HG02840 (cell line): ENCODE data around the gene CCDC188.

Source experiments
- ATAC-seq: cut with Tn5 transposase; IDR thresholded peaks from one replicate; pipeline ENCODE4 v1.9.1; 2021; ENCODE audit warnings: mild to moderate bottlenecking, moderate library complexity, moderate number of reproducible peaks; ENCODE audit not compliant: unreplicated experiment, low FRiP score

Gene CCDC188

DNA sequence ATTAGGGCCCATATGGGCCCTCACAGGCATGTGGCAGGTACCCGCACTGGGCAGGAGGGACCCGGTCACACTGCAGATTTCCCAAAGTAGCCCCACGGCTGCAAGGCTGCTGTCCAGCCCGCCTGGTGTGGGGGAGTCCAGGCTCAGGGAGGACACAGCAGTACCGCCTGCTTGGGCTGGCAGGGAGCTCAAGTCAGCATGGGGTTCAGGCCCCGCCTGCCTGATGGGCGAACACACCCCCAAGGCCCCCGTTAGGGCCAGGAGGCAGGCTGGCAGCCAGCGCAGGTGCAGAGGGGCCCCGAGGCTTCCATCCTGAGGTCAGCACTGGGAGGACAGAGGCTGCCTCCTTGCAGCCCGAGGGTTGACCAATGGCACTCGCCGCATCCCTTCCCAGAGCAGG is 13.7 kb downstream of the CCDC188 start:
- ATAC-seq, result no peak

DNA sequence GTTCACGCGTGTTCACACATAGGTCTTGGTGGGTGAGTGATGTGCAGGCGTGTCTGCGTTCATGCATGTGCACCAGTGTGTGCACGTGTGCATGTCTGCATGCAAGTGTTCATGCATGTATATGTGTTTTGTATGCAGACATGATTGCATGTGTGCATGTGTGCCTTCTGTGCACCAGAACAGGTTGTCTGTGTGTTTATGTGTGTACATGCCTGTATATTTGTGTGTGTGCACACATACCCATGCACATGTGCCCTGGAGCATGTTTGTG is 14.3 kb downstream of the CCDC188 start:
- ATAC-seq, result no peak

DNA sequence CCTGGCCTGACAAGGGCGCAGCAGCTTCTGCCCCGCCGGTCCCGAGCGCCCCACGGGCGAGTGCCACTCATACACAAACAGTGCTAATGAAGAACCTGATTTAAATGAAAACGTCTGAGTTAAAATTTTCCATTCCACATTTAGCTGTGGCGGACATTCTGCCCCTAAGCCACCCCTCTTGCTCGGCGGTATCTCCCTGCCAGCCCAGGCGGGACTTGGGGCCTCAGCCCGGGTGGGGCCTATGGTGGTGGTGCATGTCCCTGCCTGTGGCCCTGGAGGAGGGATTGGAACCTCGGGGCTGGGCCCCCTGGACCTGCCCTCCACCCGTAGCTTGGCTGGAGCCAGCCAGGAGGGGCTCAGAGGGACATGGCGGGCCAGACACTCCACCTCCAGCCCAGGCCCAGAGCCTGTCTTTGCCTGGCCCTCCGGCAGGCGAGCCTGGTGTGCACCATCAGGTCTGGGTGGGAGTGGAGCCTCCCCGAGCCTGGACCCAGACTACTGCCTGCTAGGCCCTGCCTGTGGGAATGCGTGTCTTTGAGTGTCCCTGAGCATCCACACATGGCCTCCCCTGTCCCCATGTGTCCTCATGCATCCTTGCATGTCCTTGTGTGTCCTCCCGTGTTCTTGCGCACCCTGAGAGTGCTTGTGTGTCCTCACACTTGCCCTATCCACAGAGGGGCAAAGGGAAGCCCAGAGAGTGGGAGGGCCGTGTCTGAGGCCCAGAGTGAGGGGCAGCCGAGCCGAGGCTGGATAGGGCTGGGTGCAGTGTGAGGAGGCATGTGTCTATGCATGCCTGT is 14.9 kb downstream of the CCDC188 start:
- ATAC-seq, result no peak

DNA sequence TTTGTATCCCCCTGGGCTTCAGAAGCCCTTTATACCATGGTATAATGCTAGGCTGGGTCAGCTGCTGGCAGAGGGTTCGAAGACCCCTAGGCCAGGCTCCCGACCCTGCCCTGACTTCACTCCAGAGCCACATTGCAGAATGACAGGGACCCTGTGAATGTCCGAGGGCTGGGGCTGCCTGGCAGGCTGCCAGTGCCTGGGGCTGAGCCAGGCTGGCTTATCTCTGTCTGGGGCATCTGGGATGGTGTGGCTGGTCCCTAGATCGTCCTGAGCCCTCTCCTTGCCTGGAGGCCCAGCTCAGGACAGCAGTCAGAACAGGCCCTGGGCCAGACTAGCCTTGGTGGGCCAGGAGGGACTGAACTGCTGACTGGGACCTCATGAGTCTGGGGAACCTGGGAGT is 15.6 kb downstream of the CCDC188 start:
- ATAC-seq, result no peak

- no peak for ATAC-seq
Measured at GRCh38 chr22:20133930-20134549, 16.8 kb downstream of the CCDC188 start.

DNA sequence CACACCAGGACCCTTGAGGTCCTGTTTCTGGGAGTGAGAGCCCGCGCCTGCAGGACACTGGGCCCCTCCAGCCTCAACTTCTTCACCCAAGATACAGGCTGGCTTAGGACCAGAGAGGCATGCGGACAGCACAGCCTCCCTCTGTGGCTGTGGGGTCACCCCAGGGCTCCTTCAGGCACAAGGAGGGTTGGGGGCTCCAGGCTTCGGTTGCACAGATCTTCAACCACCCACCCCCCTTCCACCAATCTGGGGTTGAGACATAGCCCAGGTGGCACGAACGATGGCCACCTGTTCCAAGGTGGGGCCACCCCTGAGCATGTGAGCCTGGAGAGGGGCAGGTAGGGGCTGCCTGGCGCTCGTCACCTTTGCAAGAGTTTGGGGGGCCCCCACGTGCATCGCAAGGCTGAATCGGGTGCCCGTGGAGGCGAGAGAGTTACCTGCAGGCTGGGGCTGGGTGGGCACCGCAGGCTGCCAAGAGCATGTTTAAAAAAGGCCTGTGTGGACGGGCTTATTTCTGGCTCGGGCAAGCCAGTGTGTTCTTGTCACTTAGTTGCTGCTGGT is 18.1 kb downstream of the CCDC188 start:
- no peak for ATAC-seq

DNA sequence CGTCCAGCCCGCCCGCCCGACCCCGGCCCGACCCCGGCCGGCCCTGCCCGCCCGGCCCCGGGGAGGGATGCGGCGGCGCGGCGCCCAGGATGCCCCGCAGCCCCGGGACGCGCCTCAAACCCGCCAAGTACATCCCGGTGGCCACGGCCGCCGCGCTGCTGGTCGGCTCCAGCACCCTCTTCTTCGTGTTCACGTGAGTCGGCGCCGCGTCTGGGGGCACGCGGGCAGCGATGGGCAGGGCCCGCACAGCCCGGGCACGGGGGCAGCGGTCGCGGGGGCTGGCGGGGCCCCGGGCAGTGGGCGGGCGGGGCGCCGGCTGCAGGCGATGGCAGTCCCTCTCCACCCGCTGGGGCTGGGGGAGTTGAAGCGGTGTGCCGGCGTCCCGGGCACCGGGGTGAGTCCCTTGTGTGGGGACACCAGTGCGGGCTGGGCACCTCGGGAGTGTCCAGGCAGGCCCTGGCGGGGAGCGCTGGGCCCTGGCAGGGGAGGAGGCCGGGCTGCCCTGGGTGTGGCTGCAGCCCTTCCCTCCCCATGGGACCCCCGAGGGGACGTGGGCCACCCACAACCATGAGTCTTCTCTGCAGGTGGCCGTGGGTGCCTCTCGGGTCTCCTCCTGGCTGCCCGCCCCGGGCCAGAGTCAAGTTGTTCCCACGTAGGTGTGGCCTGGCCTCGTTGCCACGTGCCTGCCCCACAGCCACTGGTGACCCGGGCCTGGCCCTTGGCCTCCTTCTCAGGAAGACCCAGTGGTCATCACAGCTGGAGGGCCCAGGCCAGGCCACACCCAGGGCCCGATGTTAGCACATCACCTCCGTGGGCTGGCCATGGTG is 18.8 kb downstream of the CCDC188 start:
- ATAC-seq, result no peak

GRCh38 chr22:20131597-20131858 is 19.3 kb downstream of the CCDC188 start, which contains the start of gene ZDHHC8:
TSS of gene ZDHHC8 (plus strand) at chr22:20131804. CDS start at chr22:20131948, 144 bp downstream.
- ATAC-seq, result no peak

DNA sequence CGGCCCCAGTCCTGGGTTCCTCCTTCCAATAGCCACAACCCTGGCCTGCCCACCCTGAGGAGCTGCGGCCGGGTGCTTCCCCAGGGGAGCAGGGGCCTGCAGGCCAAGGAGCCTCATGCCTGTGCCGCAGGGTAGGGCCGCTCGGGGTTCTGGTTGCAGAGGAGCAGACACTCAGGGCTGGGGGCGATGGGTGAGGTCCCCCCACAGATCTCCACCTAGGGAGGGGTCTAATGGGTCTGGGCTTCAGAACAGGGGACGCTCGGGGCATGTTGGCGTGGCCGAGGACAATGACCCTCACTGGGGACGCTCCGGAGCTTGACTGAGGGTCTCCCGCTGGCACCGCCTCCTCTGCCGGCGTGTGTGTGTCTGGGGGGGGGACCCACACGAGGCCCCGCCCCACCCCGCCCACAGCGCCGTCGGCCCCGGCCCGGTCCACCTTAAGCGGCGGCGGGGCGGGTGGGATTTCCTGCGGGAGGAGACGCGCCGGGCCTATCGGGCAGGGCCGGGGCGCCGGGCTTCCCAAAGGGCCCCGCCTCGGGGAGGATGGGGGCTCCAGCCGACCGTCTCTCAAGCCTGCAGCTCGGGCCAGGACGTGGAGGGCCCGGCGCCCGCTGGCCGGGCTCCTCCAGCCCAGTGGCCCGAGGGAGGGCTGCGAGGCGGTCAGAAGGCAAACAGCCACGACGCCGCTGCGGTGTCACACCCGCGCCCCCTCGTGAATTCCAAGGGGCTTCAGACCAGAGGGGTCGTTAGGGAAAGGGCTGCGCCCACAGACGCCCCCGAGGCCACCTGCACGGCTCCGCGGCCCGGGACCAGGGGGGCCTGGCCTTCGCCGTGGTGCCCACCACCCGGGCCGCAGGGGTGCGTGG is 19.9 kb downstream of the CCDC188 start:
- peak; percentile 49 for ATAC-seq

DNA sequence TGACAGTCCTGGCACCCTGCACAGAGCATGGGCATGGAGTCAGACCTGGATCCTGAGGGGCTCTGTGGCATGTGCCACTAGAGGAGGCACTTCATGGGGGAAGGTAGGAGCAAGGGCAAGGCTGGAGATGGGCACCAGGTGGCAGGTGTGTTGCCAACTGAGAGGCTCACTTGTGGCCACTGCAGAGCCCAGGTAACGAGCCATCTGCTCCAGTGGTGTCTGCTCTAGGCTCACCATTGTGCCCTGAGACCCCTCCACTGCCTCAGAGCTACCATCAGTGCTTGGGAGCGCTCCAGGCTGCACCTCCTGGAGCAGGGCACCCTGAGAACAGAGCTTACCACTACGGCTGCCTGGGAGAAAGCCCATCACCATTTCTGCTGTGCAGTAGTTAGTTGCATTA is 20.5 kb downstream of the CCDC188 start:
- no peak for ATAC-seq

- no peak for ATAC-seq
Measured at GRCh38 chr22:20129747-20130014, 21.2 kb downstream of the CCDC188 start.

DNA sequence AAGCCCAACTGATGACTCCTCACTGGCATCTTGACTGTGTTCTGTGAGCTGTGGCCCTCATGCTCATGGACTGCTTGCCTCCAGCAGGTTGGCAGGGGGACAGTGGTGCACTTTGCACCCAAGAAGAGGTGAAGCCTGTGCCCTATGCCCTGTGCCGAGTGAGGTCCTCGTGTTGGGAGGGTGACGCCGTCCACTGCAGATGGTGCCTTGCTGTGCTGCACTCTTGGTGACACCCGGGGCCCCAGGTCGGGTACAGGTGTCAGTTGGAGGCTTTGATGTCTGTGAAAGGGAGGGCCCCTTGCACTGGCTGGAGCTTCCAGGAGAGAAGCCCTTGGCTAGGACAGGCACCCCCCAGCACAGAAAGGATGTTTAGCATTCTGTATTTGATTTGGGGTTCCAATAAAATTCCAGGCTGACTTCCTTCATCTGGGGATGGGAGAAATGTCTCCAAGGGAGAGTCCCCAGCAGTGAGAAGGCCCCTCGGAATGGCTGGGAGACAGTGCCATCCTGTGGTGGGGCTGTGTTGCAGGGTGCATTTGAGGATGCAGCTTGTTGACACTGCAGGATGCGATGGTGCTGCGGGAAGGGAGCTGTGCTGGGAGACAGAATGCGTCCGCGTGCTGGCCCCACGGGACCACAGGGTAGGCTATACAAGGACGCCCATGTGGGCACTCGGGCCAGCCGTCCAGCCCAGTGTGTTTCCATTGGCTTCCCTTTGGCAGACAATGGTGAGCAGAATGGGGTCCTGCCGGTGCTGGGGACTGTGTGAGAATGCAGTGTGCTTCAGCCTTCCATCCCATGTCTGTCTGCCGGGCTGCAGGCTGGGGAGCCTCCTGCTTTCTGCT is 21.7 kb downstream of the CCDC188 start:
- no peak for ATAC-seq

GRCh38 chr22:20128619-20128901 is 22.3 kb downstream of the CCDC188 start:
- ATAC-seq, result no peak

GRCh38 chr22:20127869-20128618 is 22.8 kb downstream of the CCDC188 start:
- ATAC-seq, result no peak

GRCh38 chr22:20127318-20127868 is 23.5 kb downstream of the CCDC188 start:
- no peak for ATAC-seq

GRCh38 chr22:20126284-20127029 is 24.4 kb downstream of the CCDC188 start:
- no peak for ATAC-seq

- no peak for ATAC-seq
Measured at GRCh38 chr22:20125201-20126174, 25.4 kb downstream of the CCDC188 start.
